HS-5 (cell line): ENCODE data around the gene CACNA2D3.

ENCODE experiments used
- DNase-seq: peaks from one replicate; pipeline ENCODE4 v3.0.0-alpha.2; 2012; ENCODE audit warnings: low read depth

The CACNA2D3 gene

DNA sequence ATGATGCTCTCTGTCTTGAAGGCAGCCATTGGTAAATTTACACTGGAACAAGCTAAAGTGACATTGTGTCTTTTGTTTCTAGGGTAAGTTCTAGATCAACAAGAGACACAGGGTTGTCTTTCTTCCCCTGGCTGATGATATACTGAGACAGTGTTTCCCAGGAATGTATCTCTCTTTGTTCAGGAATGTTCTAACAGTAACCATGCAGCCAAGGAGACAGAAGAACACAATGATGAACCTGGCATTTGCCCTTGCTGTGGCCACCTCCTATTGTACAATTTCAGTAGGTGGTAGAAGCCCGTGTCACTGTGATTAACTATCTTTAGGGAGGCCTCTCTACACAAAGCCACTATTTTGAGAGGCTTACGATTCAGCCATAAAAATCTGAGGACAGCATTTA is 674.8 kb downstream of the CACNA2D3 start:
- no peak for DNase-seq

DNA sequence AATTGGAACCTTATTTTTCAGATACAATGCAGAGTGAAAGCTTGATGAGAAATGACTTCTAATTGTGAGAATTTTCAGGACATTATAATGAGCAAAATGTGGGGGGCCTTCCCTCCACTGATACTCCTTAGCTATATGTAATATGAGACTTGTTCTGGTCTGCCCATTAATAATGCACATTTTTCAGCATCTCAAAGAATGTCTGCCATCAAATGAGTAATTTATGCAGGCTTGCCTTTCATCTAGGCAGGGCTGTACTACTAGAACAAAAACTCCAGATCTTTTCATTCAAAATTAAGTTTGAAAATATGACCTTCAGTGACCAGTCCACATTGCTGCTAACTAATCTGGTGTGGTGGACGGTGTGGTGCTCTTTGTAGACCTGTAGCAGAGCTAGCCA is 678.1 kb downstream of the CACNA2D3 start:
- DNase-seq, result no peak

DNA sequence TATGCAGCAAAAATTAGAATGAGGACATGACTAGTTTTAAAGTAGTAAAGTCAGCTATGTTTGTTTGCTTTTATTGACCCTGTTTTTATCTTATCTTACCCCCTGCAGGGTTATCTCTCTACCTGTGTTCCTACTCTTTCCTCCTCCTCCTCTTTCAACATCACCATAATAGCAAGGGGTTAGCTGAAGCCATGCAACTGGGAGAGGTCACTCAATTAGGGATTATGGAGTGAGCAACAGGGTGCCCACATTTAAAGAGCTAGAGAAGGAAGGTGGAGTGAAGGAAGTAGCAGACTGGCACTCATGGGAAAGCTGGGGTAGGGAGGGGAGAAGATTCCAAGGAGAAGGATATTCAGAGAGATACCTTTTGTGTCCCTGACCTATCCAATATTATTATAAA is 679.6 kb downstream of the CACNA2D3 start:
- no peak for DNase-seq

DNA sequence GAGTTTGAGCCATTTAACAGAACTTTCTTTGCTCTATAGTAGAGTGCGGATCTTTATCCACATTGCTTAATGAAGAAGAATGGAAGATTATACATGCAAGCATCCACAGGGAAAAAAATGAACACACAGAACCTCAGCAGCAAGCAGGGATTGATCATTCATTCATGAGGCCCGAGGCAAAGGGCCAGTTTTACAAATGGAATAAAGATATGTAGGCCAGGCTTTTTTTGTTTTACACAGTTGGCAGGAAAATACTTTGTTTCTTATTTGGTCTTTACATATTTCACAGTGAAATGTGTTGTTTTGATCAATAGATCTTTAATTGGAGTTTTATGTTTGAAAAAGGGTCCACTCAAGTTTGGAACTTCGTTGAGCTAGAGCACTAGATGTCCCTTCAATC is 688.0 kb downstream of the CACNA2D3 start:
- no peak for DNase-seq

DNA sequence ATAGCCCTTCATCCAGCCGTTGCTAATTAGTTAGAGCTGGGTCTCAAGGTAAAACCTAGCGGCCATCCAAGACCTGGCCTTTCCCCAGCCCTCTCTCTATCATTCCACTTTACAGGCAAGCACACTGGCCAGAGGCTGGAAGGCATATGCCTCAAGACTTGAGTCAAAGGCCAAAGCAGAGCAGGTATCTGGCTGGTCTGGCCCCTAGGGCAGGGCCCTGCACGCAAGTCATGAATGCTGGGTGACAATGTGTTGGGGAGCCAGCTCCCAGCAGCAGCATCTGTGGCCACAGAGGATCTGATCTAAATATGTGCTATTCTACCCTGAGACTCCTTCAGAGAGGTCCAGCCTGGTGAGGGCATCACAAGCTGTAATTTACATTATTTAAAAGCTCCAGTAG is 691.9 kb downstream of the CACNA2D3 start:
- no peak for DNase-seq

DNA sequence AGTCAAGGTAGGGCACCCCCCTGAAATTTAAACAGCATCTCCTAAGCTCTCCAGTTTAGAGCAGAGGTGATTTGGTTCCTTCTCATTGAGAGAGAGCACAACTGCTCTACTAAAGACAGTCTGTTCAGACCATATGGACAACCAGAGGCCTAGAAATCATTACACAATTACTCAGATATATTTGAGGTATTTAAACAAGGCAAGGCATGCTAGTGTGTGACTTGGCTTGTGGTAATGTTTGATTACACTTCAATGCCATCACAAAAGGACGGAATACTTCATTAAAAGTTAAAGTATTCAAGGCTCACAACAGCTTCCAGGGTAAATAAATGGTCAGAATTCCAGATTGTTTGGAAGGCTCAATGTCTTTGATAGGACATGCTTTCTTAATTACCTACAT is 695.3 kb downstream of the CACNA2D3 start:
- no peak for DNase-seq

DNA sequence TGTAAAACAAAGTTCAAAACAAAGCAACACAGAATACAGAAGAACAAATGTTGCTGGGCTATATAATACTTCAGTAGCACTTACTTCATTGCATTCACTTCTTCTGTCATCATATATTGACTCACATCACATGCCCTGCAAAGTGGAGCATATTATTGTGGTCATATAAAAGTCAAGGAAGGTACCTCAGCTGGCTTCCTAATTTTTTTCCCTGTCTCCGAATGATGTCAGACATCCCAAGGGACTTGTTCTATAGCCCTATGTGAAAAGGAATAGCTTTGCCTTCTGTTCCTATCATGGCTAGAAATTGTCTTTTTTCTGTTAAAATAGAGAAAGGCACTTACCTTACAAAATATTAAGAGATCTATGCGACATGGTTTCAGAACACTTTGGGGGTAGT is 696.1 kb downstream of the CACNA2D3 start:
- no peak for DNase-seq

DNA sequence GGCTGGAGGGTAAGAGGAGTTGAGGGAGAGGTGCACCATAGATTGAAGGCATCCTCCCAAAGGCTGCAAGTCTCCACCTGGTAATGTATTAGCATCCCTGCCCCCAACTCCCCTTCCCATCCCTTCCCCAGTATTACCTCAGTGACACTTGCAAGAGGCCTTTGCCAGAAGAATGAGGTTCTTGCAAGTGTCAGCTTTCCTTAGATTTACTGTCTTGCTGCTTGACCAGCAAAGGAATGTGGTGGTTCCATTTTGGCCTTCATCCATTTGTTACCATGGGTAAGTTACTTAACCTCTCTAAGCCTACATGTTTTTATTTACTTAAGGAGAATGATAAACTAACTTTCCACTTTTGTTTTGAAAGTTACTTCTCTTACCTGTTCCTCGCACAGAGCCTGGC is 696.6 kb downstream of the CACNA2D3 start:
- DNase-seq, result no peak

DNA sequence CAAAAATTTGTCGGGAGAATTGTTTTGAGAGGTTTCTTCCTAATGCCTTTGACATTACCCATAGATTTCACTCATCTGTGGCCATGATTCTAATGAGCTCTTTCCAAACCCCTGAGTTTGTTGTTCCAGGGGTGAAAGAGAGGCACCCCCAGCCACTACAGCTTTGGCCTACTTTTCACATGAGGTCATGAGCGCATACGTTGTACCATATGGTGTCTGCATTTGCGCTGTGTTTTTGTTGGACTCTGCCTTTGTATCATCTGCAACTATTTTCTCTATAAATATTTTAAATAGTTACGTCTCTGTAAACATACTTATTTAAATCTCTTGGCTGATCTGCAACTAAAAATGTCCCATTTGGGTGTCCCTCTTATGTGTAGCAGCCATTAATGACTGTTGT is 697.6 kb downstream of the CACNA2D3 start:
- no peak for DNase-seq

DNA sequence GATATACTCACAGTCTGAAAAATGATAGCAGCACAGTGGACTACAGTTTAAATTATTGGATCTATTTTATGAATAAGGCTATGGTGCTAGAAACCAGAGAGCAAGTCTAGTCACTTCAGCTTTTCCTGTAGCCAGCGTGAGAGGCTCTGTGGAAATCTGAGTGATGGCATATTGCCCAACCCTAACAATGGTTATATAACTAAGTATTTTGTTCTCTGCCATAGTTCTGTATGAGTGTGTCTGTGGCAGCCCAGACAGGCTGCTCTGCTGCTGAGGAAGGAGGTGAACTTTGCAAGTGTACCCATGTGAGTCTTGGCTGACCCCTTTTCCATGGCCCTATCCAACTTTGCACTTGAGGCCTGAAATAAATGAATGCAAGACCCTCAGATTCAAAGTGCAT is 699.9 kb downstream of the CACNA2D3 start:
- DNase-seq, result no peak

DNA sequence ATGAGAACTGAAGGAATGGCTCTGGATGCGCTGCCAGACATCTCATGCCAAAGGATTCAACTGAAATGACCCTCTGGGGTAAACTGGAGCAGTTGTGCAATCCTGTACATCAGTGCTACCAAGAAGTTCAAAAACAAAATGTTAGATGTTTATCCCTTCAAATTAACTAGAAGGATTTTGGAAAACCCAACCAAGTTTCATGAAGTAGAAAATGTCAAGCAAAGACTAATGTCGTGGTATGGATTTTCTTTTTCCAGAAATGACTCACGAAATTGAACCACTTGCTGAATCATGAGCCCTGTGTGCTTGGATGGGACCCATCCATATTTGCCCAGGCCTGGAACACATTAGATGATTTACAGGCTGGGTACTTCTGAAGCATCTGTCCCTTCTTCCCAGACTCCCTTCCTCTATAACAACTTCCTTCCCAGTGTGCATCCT is 703.9 kb downstream of the CACNA2D3 start:
- peak; percentile 8 for DNase-seq

DNA sequence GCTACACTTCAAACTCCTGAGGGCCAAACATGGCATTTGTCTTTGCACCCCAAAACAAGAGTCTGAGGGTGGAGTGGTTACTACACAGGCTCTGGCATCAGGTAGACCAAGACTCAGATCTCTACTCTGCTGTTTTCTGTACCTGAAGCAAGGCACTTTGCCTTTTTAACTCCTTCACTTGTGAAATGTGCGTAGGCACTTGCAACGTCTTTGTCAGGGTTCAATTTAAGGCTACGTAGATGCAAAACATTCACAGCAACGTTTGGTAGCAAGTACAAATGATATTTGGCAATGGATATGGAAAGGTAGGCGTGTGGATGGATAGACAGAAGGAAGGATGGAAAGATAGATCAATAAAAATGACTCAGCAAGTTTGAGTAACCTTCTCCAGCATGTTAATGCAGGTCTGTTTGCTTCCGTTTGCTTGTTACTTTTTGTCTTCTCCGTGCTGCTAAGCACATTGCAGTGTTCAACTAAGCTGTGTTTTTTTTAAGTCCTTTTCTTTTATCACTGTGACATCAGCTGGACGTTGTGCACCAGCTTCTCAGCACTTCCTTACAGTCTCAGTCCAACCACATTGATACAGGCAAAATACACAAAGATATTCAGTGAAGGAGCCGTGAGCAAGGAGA is 704.8 kb downstream of the CACNA2D3 start:
- no peak for DNase-seq

DNA sequence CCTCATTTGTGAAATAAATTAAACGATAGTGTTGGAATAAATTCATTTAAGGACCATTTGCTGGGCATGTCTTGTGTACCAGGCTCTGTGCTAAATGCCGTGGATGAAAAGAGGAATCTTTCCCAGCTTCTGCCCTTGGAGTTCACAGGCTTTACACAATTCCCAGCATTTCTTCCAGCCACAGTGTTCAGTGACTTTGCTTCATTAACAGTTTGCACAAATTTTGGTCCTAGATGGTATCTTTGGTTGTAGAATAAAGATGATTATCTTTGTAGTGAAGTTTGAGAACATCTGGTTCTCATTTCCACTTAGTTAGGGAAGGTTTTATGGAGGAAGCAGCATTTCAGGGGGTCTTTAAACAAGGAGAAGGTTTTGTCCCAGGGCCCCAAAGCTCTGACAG is 705.4 kb downstream of the CACNA2D3 start:
- DNase-seq, result no peak

DNA sequence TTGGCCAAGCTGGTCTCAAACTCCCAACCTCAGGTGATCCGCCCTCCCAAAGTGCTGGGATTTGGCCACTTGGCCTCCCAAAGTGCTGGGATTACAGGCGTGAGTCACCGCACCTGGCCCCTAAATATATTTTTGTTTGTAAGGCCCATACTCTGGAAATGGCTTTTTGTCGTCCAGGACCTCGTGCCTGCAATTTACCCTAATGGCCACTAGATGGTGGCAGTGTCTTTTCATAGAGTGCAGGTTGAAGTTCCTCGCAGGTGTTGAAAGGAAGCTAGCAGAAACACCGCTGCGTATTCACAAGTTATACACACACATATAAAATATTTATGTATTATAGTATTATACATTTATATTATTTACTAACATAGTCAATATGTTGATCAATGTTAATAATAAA is 708.3 kb downstream of the CACNA2D3 start:
- no peak for DNase-seq

DNA sequence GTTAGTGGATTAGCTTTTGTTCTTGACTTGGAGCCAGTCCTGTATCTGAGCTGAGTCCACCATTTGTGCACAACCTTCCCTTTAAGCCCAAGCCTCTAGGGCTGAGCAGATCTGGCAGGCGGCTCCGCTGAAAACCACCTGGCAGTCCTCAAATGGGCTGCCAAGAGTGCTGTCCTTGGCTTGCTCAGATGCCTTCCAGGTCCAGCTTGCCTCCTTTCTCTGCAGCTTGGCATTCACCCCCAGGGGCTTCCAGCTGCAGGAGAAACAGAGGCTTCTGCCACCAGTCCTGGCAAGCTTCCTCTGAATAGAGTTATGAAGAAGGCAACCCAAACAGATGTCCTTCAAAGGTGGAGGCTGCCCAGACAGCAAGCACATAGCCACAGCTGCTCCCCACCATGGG is 708.8 kb downstream of the CACNA2D3 start:
- DNase-seq, result no peak

DNA sequence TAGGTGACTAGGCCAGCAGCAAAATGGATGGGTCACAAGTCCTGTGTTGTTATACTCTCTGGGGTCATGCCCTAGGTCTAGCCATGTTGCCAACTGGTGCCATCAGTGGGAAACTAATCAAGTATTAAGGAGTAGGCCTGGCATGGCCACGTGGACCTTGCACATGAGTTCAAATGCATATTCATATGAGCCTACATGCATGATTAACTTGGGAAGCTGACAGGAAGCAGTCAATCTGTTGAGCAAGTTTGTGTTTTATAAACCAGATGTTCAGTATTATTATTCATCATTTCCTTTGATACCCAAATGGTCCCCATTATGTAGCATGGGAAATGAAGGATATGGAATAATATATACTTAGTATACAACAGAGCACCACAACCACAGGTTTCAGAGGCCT is 710.5 kb downstream of the CACNA2D3 start:
- no peak for DNase-seq

DNA sequence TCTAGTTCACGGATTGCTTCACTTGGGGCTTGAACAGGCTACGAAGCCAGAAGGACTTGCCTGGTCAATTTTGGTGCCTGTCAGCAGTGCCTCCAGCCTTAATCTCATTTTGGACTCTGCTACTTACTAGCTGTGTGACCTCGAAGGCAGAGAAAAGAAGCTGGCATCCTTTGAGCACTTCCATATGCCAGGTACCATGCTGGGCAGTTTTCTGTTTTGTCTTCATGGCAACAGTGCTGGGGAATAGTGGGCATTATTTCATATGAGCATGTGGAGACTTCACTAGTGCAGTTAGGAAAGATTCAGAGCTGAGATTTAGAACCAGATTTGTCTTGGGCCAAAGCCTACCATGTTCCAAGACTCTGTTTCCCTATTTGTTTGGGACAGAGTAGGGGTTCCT is 713.3 kb downstream of the CACNA2D3 start:
- DNase-seq, result no peak

DNA sequence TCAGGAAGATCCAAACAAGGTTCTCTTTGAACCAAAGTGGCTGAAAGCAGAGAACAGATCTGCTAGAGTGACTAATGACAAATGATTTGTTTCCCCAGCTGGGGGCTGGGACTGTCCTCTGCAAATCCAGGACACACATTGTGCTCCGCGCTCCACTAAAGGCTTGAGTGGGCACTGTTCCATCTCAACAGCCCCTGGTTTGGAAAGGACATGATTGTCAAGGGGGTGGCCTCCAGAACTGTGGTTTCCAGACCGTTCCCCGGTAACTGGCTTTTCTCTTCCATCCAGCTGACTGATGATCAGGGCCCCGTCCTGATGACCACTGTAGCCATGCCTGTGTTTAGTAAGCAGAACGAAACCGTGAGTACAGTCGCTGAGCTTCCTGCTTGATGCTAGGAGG is 714.5 kb downstream of the CACNA2D3 start:
- DNase-seq, result no peak

DNA sequence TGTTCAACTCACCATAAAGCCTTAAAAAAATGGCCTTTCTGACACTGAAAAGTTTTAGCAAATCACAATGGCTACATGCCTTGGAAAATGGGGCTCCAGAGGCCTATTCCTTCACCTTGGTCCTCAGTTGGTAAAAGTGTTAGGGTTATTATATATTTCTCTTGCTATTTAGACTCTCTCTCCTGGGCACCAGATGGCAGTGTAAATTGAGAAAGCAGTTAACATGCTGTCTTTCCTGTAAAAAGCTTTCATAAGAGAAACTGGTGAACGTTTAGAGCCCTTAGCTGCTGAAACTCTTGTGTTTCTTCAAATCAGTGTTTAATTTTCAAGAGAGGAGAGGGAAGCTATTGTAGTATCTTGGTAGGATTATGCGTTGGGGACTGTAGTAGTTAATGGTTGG is 715.6 kb downstream of the CACNA2D3 start:
- no peak for DNase-seq

DNA sequence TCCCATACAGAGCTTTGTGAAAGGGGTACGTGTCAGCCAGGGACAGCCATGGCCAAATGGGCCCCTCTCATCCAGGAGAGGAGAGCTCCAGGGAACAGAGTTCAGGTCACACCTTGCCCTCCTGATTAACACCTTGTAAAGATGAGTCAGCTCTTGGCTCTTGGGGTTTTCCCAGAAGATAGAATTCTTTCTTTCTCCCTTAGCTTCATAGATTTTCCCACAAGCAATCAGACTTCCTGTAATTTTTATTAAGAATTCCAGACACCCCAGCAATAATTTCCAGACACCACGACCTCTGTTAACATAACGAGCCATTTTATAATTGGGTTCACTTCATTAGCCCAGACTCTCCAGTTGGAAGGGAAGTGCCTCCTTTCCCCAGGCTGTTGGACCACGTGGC is 719.1 kb downstream of the CACNA2D3 start:
- DNase-seq, result no peak

DNA sequence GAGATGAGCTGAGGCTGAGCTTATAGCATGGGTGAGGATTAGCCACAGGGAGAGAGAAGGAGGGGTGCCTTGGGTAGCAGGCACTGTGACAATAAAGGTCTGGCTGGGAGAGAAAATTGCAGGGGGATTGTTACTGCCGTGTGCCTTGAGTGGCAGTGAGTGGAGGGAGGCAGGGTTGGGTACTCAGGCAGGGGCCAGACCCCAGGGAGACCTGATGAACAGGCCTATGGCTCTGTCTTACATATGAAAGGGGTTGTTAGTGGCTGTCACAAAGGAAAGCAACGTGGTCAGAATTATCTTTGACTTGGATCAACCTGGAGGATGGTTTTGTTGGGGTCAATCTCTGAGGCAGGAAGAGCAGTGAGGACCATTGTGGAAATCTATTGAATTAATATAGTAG is 721.0 kb downstream of the CACNA2D3 start:
- no peak for DNase-seq

DNA sequence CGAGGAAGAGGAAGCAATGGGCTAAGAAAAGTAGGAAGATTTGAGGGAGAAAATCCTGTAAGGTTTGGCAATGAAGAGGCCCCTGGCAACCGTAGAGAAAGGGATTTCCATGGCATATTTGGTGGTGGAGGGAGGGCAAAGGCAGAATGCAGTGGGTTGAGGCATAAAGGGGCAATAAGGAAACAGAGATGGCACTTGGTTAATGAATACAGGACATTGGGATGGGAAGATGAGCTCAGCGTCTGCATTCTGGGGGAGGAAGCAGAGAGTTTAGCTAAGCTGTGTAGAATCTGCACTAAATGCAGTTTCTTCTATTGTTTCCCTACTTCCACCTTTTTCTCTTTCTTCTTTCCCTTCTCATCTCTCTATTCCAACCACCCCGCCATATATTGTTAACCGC is 721.9 kb downstream of the CACNA2D3 start:
- no peak for DNase-seq

DNA sequence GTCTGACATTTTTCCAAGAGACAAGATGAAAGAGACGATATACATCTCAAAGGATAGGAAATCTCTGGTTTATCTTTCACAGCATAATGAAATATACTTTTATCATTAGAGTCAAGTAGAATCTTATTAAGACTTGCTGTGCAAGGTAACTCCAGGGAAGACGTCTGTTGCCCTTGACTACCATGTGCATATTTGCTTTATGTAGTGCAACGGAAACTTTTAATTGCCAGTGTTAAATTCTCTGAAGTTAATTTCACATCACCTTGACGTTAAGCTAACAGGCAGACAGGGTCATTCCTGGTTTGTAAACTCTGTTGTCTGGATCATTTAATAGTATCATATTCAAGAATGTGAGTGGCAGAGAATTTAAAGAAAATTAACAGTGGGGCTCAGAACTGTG is 722.7 kb downstream of the CACNA2D3 start:
- no peak for DNase-seq

DNA sequence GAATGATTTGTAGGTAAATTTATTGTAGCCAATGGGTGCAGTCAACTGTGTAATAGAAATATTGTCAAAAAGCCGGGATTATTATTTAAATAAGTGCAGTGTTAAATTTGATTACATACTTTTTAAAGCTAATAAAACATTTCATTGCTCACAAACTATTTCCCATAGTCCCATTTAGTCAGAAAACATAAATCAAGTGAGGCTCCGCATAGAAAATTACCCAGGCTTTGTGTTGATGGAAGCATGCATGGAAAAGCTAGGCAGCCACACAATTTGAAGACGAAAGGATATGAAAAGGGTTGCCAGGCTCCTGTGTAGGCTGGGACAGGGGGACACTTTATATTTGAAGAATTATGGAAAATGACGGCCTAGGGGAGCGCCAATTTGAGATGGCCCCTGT is 723.2 kb downstream of the CACNA2D3 start:
- no peak for DNase-seq

DNA sequence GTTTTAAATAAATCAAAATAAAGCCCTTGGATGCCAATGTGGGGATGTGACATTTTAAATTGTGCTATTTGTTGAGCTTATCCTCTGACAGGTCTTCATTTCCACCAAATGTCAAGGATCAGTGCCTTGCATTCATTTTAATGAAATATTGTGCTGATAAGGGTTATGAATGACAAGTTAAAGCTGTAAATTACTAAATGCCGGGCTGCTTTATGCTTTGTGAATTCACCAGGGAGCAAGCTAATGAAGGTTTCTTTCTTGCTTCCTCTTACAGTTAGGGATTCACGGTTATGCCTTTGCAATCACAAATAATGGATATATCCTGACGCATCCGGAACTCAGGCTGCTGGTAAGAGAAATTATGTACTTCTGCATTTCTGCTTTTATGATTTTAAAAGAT is 723.8 kb downstream of the CACNA2D3 start:
- no peak for DNase-seq
